GM18499 (cell line): Measurements from ENCODE around the gene LIFR.
"Not testable (repeated sequence)": the region's sequence is repeated elsewhere in the genome, so short reads cannot be mapped to it uniquely, and the experiment has no call there.

Experiments used
- ATAC-seq: cut with Tn5 transposase; IDR thresholded peaks from one replicate; pipeline ENCODE4 v1.9.1; 2021; ENCODE audit warnings: moderate number of reproducible peaks; ENCODE audit not compliant: insufficient read depth, unreplicated experiment

LIFR gene

GRCh38 chr5:38556599-38557307 lies at the start of gene LIFR:
LIFR (minus strand) TSS chr5:38556646; CDS start chr5:38530647, 25,999 bp downstream.
- no peak for ATAC-seq

- no peak for ATAC-seq
Measured at GRCh38 chr5:38605610-38606009, 49.2 kb upstream of the LIFR start.

GRCh38 chr5:38603691-38604090 lies 47.2 kb upstream of the LIFR start:
- no peak for ATAC-seq

- no peak for ATAC-seq
Measured at GRCh38 chr5:38602641-38603040, 46.2 kb upstream of the LIFR start.

- ATAC-seq: no peak
Measured at GRCh38 chr5:38601863-38602298, 45.4 kb upstream of the LIFR start.

- ATAC-seq: no peak
Measured at GRCh38 chr5:38601133-38601862, 44.9 kb upstream of the LIFR start.

GRCh38 chr5:38600329-38601045 lies 44.0 kb upstream of the LIFR start:
- no peak for ATAC-seq

GRCh38 chr5:38599751-38600150 lies 43.3 kb upstream of the LIFR start:
- ATAC-seq: not testable (repeated sequence)

GRCh38 chr5:38598994-38599617 lies 42.7 kb upstream of the LIFR start:
- no peak for ATAC-seq

- ATAC-seq: no peak
Measured at GRCh38 chr5:38598296-38598993, 42.0 kb upstream of the LIFR start.

GRCh38 chr5:38596981-38597380 lies 40.5 kb upstream of the LIFR start:
- no peak for ATAC-seq

- ATAC-seq: no peak
Measured at GRCh38 chr5:38595132-38595745, 38.8 kb upstream of the LIFR start.

GRCh38 chr5:38593959-38594358 lies 37.5 kb upstream of the LIFR start:
- ATAC-seq: no peak

GRCh38 chr5:38591523-38591849 lies 35.0 kb upstream of the LIFR start:
- no peak for ATAC-seq

GRCh38 chr5:38590838-38591522 lies 34.5 kb upstream of the LIFR start:
- no peak for ATAC-seq

GRCh38 chr5:38589629-38590028 lies 33.2 kb upstream of the LIFR start:
- no peak for ATAC-seq

- ATAC-seq: no peak
Measured at GRCh38 chr5:38585816-38586215, 29.4 kb upstream of the LIFR start.

- ATAC-seq: no peak
Measured at GRCh38 chr5:38583500-38583899, 27.1 kb upstream of the LIFR start.

GRCh38 chr5:38582975-38583319 lies 26.5 kb upstream of the LIFR start:
- no peak for ATAC-seq
